Measurements from ENCODE around the gene SPIRE2.
"Not testable (repeated sequence)": the region's sequence is repeated elsewhere in the genome, so short reads cannot be mapped to it uniquely, and the experiment has no call there.

SPIRE2 gene

DNA sequence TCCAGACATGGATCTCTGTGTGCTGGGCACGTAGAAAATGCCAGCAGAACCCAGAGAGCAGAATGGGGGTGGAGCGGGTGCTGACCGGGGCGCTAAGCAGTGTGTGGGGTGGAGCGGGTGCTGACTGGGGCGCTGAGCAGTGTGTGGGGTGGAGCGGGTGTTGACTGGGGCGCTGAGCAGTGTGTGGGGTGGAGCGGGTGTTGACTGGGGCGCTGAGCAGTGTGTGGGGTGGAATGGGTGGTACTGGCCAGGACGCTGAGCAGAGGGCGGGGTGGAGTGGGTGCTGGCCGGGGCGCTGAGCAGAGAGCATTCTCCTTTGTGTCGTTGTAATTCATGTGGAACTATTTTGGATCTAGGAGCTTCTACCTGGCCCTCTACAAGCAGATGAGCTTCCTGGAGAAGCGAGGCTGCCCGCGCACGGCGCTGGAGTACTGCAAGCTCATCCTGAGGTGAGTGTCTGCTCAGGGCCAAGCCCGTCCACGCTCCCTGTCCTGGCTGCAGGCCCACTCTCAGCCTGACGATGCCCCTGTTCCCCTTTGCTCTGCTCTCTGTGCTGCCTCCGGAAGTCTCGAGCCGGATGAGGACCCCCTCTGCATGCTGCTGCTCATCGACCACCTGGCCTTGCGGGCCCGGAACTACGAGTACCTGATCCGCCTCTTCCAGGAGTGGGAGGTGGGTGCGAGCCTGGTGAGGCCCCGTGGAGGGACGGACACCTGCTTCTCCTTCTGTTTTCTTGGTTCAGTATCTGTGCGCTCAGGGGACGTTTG is 70.1 kb downstream of the SPIRE2 start:
- DNase-seq (ENCODE audit: low read depth): no peak

DNA sequence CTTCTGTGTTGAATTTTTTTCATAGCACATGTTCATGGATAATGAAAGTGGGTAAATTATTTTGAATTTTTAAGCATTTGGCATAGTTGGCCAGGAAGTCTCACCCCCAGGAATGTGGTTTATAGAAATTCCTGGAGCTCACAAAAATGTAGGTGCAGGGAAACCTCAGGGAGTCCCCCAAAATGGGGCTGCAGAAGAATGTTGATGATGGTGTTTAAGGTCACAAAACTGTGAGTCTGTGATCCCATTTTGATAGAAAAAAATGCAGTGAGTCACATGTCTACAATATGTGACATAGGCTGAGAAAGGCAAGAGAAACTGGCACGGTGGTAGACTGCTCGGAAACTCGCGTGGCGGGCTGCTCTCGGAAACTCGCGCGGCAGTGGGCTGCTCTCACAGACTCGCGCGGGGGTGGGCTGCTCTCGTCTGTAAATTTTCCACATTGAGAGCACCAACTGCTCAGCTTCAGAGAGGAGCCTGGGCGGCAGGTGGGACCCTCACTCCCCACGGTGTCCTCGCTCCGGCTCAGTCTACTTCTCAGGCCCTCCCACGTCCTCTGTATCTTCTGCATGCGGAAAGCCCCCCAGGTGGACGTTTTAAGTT is 71.7 kb downstream of the SPIRE2 start:
- no peak for DNase-seq (ENCODE audit: low read depth)

DNA sequence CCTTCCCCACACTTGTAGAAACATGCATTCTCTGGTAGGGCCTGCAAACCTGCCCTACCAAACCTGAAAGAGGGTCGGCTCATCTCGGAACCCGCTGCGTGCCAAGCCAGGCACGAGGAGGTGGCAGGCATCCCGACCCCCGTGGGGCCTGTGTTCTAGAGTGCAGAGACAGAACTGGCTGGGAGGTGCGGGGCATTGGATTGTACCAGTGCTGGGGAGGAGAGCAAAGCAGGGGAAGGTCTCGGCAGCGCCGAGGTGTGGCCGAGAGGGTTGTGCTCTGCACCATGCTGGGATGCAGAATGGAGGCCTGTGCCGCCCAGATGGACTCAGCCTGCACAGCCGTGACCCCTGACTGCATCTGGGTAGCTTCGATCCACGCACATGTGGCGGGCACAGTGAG is 72.6 kb downstream of the SPIRE2 start:
- DNase-seq (ENCODE audit: low read depth): no peak

DNA sequence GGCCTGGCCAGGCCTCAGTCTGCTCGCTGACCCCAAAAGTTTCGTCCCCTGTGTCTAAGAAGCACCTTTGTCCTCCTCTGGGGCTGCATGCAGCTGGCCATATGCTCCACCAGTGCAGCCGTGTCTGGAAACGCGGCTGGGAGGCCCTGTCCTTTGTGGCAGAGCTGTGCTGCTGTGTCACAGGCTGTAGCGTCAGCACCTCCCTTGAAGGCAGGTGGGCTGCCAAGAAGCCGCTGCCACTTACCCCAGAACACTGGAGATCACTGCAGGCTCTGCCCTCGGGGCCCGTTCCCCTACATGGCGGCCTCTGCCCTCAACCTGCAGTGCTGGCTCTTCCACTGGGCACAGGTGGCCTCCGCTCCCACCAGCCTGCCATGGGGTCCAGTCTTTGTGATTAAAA is 74.7 kb downstream of the SPIRE2 start:
- DNase-seq (ENCODE audit: low read depth): no peak

DNA sequence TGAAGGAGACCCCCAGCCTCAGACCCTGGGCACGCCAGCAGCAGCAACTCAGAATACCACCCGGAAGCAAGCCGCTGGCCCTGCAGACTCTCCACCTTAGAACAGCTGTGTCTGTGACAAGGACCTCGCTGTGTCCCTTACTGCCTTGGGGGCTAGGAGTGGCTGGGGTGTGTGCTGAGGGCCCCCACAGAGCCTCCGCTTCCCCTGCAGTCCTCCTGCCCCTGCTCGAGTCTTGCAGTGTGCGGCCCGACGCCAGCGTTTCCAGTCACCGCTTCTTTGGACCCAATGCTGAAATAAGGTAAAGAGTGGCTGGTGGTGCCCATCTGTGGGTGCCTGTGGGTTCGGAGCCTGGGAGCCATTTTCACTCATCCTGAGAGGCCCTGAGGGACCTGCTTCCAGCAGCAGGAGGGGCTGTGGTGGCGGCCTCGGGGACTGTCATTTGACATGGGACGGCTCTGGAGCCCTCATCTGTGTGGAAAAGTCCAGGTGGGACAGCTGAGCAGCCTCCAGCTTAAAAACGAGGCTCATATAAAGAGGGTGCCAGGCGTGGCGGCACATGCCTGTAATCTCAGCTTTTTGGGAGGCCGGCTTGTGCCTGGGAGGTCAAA is 75.7 kb downstream of the SPIRE2 start:
- no peak for DNase-seq (ENCODE audit: low read depth)

DNA sequence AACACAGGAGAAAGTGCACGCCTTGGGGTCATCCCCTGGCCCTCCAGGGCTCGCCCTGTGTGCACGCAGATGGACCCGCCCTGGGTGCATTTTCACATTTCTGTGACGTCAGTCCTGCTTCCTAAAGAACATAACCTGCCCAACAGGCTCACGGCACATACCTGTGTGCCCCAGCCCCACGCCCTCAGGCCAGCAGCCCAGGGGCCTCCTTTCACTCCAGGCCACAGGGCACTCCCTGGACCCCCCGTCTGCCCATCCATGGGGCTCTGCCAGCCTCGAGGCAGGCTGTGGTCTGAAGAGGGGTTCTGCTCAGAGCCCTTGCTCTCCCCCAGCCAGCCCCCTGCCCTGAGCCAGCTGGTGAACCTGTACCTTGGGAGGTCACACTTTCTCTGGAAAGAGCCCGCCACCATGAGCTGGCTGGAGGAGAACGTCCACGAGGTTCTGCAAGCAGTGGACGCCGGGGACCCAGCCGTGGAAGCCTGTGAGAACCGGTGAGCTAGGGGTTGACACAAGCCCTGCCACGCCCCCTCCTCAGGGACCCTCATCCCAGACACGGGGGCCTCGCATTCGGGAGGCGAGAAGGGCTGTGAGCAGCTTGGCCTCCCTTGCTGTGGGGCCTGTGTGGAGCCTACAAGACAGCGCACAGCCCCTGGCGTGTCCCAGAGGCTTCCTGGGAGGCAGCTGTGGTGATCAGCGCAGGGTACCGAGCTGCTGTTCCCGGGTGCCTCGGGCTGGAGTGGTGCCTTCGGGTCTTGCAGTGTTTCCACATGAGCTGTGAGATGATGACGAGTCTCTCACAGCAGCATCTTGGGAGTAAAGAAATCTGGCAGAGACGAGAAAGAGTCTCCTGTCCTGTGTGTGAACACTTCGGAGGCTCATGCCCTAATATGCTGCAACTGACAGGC is 76.6 kb downstream of the SPIRE2 start:
- no peak for DNase-seq (ENCODE audit: low read depth)

DNA sequence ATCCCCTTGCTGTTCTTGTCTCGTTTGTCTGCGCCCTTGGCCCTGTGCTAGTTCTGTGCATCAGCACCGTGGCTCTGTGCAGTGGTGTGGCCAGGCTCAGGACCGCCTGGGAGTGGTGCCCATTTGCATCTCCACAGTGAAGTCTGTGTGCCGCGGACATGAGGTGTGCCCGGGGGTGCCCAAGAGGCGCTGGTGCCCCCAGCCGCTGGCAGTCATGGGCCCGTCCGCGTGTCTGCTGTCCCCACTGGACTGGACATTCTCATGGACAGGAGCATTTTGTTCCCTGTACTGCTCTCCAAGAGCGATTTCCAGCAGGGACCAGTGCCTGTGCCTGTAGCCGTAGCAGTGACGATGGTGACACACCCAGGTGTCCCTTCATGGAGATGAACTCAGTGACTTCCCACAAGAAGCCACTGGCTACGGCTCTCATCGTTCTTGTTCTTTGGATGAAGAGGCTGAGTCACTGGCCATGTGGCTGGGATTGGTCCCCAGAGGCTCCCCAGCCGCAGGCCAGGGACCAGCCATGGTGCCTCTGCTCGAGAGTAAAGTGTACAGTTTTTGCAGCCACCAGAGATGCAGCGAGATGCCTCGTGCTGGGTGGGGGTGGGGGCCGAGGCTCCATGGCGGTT is 77.3 kb downstream of the SPIRE2 start:
- DNase-seq (ENCODE audit: low read depth): no peak

DNA sequence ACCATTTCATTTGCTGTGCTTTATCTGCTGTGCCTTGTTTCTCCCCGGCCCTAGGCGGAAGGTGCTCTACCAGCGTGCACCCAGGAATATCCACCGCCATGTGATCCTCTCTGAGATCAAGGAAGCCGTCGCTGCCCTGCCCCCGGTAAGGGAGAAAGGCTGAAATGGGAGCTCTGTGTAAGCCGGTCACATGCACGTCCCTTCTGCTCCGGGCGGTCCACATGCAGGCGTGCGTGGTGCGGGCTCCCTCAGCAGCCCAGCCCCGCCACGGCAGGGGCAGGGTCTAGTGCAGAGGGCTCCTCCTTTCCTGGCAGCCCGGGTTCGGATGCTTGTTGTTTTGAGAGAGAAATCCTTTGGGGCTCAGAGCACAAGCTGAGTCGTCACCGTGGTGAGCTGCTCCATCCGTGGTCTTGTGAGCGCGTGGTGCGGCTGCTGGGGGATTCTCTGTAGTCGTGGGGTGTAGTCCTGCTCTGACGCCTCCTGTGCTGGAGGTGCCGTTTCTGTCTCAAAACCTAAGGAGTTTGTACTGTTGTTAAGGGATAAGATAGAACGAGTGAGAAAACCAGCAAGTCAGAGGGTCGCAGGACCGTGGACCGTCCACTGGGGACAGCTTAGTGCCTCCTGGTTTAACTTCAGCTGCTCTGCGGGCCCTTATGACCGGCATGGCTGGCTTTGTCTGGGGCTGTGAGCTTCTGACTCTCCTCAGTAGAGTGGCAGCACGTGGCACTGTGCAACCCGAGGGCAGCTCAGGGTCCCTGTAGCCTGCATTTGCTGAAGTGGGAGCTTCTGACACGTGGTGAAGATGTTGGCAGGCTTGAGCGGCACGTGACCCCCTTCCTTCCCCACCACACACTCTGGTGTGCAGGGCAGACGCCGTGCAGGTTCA is 78.1 kb downstream of the SPIRE2 start:
- no peak for DNase-seq (ENCODE audit: low read depth)

DNA sequence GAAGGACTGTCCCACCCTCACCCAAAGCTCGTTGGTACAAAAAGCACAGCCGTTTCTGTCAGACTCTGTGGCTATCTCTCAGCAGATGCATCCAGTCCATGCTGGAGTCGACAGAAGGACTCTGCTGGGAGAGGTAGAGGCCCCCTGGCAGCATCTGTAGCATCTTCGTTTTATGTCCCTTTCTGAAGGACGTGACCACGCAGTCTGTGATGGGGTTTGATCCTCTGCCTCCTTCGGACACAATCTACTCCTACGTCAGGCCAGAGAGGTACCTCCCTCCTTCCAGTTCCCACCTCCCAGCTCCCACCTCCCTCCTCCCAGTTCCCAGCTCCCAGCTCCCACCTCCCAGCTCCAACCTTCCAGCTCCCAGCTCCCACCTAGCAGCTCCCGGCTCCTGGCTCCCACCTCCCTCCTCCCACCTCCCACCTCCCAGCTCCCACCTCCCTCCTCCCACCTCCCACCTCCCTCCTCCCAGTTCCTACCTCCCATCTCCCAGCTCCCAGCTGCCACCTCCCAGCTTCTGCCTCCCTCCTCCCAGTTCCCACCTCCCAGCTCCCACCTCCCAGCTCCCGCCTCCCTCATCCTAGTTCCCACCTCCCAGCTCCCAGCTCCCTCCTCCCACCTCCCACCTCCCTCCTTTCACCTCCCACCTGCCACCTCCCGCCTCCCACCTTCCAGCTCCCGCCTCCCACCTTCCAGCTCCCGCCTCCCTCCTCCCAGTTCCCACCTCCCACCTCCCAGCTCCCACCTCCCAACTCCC is 79.0 kb downstream of the SPIRE2 start:
- DNase-seq (ENCODE audit: low read depth): no peak

DNA sequence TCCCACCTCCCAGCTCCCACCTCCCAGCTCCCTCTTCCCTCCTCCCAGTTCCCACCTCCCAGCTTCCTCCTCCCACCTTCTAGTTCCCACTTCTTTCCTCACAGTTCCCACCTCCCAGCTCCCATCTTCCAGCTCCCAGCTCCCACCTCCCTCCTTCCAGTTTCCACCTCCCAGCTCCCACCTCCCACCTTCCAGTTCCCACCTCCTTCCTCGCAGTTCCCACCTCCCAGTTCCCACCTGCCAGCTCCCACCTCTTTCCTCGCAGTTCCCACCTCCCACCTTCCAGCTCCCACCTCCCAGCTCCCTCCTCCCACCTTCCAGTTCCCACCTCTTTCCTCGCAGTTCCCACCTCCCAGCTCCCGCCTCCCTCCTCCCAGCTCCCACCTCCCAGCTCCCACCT is 80.0 kb downstream of the SPIRE2 start:
- DNase-seq (ENCODE audit: low read depth): no peak

DNA sequence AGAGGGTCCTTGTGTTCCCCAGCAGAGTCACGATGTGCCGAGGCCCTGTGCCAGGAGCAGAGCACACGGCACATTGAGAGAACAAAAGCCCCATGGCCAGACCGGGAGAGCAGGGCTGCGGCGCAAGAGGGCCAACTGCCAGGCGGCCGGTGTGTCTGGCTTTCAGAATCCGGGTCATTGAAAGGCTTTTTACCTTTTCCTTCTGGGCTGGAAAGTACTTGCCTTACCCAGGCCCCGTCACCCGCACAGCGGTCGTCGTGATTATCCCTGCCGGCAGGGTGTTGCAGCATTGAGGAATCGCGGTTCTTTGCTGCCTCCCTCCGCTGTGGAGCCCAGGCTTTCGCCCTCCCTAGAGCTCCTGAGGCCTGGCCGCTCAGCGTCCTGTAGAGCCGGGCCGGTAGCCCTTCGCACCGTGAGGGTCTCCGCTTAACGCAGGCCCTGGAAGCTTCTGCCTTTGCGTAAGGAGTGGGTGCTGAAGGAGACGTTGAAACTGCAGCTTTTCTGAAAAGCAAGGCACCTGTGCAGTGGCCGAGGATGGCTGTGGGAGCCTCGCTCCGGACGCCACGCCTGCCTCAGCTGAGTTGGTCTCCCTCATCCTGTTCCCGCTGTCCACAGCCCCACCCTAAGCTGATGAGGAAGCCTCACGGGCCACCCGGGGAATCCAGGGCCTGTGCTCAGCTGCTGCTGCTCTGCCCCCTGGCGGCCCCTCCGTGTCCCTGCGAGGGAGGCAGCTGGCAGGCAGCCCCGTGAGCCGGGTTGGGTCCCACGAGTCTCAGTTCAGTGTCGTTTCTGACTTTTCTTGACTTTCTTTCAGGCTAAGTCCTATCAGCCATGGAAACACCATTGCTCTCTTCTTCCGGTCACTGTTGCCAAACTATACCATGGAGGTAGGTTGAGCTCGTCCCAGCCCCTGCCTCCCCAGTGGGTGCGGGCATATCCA is 81.8 kb downstream of the SPIRE2 start:
- DNase-seq (ENCODE audit: low read depth): peak; percentile 37

DNA sequence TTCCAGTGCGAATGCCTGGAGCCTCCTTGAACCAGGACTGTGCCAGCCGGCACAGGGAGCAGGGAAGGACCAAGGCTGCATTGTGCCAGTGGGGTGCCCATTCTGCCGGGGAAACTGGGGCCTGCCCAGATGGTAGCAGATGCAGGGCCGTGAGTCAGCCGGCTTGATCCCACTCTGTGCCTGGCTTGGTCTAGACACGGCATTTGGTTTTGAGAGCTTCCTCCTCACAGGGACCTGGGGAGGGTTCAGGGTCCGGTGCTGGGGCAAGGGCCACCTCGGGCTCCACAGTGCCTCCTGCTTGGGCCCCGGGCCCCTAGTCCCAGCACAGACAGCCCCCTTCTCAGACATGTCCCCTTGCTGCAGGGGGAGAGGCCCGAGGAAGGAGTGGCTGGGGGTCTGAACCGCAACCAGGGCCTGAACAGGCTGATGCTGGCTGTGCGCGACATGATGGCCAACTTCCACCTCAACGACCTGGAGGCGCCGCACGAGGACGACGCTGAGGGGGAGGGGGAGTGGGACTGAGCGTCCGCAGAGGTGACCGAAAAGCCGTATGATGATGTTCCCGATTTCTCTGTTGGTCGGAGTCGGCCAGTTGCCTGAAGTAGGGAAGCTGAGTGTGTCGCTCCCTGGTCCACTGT is 82.6 kb downstream of the SPIRE2 start:
- no peak for DNase-seq (ENCODE audit: low read depth)

DNA sequence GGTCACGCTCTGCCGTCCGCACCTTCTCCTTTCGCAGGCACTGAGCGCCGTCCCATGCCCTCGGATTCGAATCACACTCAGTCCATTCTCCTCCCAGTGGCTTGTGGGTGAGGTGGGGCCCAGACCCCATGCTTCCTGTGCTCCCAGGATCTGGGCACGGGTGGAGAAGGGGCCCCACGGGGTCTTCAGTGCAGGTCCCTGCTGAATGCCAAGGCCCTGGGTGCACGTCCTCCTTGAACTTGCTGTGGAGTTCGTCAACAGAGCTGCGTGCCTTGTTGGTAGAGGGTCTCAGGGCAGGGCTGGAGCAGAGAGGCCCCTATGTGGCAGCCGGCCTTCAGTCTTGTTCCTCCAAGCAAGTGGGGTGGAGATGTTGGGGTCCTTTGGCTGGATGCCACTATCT is 83.1 kb downstream of the SPIRE2 start:
- no peak for DNase-seq (ENCODE audit: low read depth)

DNA sequence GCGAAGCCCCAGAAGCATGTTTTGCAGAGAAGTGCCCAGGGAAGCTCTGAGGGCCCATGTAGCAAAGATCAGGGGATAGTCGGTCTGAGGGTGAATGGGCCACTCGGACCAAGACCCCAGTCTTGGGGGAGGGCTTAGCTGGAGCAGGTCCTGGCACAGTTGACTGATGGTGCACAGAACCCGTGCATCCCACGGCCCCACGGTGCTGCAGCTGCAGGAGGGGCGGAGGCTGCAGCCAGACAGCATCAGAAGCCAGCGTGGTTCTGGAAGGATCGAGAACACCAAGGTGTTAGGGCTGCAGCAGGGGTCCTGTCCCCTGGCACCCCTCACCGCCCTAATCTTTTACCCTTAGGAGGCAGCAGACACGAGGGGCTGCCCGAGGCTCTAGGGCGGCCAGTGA is 83.9 kb downstream of the SPIRE2 start:
- DNase-seq (ENCODE audit: low read depth): no peak

DNA sequence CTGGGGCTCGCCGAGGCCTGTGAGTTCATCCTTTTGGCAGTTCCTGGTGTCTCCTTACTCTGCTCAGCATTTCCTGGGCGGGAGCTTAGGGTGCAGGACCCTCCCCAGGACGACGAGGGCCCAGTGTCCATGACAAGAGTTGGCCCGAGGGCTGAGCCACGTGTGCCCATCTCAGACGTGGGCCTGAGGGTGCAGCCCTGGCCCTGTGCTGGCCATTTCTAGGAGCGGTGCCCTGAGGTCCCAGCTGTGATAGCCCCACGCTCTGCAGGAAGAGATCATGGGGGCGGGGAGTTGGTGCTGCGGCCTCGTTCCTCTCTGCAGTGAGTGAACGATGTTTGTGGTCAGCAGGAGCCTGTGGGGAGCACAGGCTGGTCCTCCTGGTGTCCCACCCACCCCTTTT is 84.4 kb downstream of the SPIRE2 start:
- no peak for DNase-seq (ENCODE audit: low read depth)

DNA sequence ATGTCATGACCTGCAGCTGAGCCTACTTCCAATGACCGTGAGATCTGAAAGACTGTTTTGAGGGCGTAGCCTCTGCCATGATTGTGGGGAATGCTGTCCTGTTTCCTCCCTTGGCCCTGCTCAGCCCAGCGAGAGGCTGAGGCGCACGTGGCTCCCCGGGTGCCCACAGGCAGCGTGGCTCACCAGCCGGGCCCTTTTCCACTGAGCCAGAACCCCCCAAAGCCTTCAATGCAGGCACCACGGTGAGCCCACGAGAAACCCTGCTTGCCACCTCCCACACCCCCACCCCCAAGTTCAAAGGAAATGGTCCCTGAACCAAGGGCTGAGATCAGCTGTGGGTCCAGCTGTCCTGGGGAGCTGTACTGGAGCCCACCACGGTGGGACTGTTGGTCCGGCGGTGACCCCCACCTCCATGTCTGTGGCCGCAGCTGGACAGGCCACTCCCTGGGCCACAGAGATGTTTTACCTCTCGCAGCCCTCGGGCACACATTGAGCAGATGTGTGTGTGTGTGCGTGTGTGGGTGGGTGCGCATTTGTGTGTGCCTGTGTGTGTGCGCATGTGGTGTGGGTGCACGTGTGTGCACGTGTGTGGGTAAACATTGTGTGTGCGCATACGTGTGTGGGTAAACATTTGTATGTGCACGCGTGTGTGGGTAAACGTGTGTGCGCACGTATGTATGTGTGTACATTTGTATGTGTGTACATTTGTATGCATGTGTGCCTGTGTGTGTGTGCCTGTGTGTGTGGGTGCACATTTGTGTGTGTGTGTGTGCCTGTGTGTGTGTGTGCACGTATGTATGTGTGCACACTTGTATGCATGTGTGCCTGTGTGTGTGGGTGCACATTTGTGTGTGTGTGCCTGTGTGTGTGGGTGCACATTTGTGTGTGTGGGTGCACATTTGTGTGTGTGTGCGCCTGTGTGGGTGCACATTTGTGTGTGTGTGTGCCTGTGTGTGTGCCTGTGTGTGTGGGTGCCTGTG is 85.4 kb downstream of the SPIRE2 start:
- no peak for DNase-seq (ENCODE audit: low read depth)

DNA sequence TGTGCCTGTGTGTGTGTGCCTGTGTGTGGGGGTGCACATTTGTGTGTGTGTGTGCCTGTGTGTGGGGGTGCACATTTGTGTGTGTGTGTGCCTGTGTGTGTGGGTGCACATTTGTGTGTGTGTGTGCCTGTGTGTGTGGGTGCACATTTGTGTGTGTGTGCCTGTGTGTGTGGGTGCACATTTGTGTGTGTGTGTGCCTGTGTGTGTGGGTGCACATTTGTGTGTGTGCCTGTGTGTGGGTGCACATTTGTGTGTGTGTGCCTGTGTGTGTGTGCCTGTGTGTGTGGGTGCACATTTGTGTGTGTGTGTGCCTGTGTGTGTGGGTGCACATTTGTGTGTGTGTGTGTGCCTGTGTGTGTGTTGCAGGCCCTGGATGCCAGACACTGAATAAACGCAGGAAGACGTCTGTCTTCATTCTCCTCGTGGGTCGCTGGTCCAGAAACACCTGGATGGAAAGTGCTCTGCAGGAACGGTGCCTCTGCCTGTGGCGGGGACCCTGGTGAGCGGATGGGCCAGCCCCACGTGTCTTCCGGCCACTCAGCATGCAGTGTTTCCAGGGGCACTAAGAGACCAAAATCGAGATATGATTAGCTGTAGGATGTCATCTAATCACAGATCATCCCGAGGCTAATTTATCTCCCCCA is 86.5 kb downstream of the SPIRE2 start:
- not testable (repeated sequence) for DNase-seq (ENCODE audit: low read depth)

Data from stimulated activated CD8-positive, alpha-beta memory T cell treated with anti-CD3 and anti-CD28 coated beads, Interleukin-15, amount 100 ng/mL, for 24 hours (primary cell).